ENCODE data around the gene NUP188.

GRCh38 chr9:128987805-128988204 is 40.3 kb downstream of the NUP188 start:
- TF ChIP-seq L3MBTL2 (conservative IDR thresholded peaks at IDR 0.05) (no peak), FOXK2 (IDR thresholded peaks at IDR 0.05) (no peak), TARDBP (IDR thresholded peaks at IDR 0.05) (no peak), SUZ12 (IDR thresholded peaks at IDR 0.05) (no peak), BHLHE40 (IDR thresholded peaks at IDR 0.05; ENCODE audit: borderline replicate concordance) (no peak), SP1 (IDR thresholded peaks at IDR 0.05) (no peak), FOXM1 (IDR thresholded peaks at IDR 0.05; ENCODE audit: borderline replicate concordance) (no peak), FOXA1 (IDR thresholded peaks at IDR 0.05) (no peak), LEF1 (IDR thresholded peaks at IDR 0.05; ENCODE audit: borderline replicate concordance) (no peak), NFRKB (IDR thresholded peaks at IDR 0.05) (no peak), ZNF384 (IDR thresholded peaks at IDR 0.05) (no peak)

Measured in HEK293T (cell line).